ENCODE data around the gene GCLC. TPM values are rescaled to one million over a fixed set of nuclear protein-coding genes. Genes with fewer than 3 reads are reported as not detected.

The GCLC gene
- total and polyA plus RNA-seq, 2 donors from 2014 or later, result 14.8 to 31.8 TPM

GRCh38 chr6:53474010-53474409, 70.9 kb downstream of the GCLC start:
- no peak overlapping the region for H3K4me3 ChIP-seq (ENCODE audit: low read length in 3 of 3)
- no peak overlapping the region for H3K9ac ChIP-seq (ENCODE audit: low read length in 3 of 3)
- no peaks in the 10 kb centered on the region for H3K27me3 ChIP-seq (ENCODE audit: control insufficient read depth, insufficient read depth, low read length)
- FAIRE-seq (no peak), DNase-seq (no peak)
- no peaks in the 10 kb centered on the region for H3K36me3 ChIP-seq (ENCODE audit: control insufficient read depth in 2 of 3, insufficient read depth in 3 of 3, low read length in 3 of 3)
- H3K27ac ChIP-seq (ENCODE audit: low read depth in 2 of 2, low read length in 2 of 2), result no peak overlapping the region
- intact Hi-C loops (cut with DNase I), result no loop called here
- H3K4me1 ChIP-seq (ENCODE audit: control insufficient read depth in 2 of 3, insufficient read depth in 2 of 3, low read depth in 1 of 3, low read length in 3 of 3), result no peaks in the 10 kb centered on the region
- no peak for TF ChIP-seq CTCF (IDR thresholded peaks at IDR 0.05; ENCODE audit: borderline replicate concordance, extremely low read depth, insufficient read depth)
- H3K9me3 ChIP-seq (ENCODE audit: control insufficient read depth in 2 of 3, insufficient read depth in 1 of 3, low read length in 3 of 3), result no peaks in the 10 kb centered on the region

GRCh38 chr6:53469163-53469562, 75.7 kb downstream of the GCLC start:
- no peaks in the 10 kb centered on the region for H3K27me3 ChIP-seq (ENCODE audit: control insufficient read depth, insufficient read depth, low read length)
- H3K9ac ChIP-seq (ENCODE audit: low read length in 3 of 3), result no peak overlapping the region
- H3K36me3 ChIP-seq (ENCODE audit: control insufficient read depth in 2 of 3, insufficient read depth in 3 of 3, low read length in 3 of 3), result no peaks in the 10 kb centered on the region
- H3K4me3 ChIP-seq (ENCODE audit: low read length in 3 of 3), result no peak overlapping the region
- H3K27ac ChIP-seq (ENCODE audit: low read depth in 2 of 2, low read length in 2 of 2), result no peak overlapping the region
- intact Hi-C loops (cut with DNase I), result no loop called here
- H3K4me1 ChIP-seq (ENCODE audit: control insufficient read depth in 2 of 3, insufficient read depth in 2 of 3, low read depth in 1 of 3, low read length in 3 of 3), result no peaks in the 10 kb centered on the region
- H3K9me3 ChIP-seq (ENCODE audit: control insufficient read depth in 2 of 3, insufficient read depth in 1 of 3, low read length in 3 of 3), result no peaks in the 10 kb centered on the region
- TF ChIP-seq CTCF (IDR thresholded peaks at IDR 0.05; ENCODE audit: borderline replicate concordance, extremely low read depth, insufficient read depth), result no peak
- FAIRE-seq, result no peak
- DNase-seq, result no peak

- intact Hi-C loops (cut with DNase I), result no loop called here
- DNase-seq (no peak), FAIRE-seq (no peak)
- Histone ChIP-seq H3K27ac (ENCODE audit: low read depth in 2 of 2, low read length in 2 of 2) (no peak overlapping the region), H3K4me3 (ENCODE audit: low read length in 3 of 3) (no peak overlapping the region), H3K4me1 (ENCODE audit: control insufficient read depth in 2 of 3, insufficient read depth in 2 of 3, low read depth in 1 of 3, low read length in 3 of 3) (no peaks in the 10 kb centered on the region), H3K36me3 (ENCODE audit: control insufficient read depth in 2 of 3, insufficient read depth in 3 of 3, low read length in 3 of 3) (no peaks in the 10 kb centered on the region), H3K9ac (ENCODE audit: low read length in 3 of 3) (no peak overlapping the region), H3K9me3 (ENCODE audit: control insufficient read depth in 2 of 3, insufficient read depth in 1 of 3, low read length in 3 of 3) (no peaks in the 10 kb centered on the region), H3K27me3 (ENCODE audit: control insufficient read depth, insufficient read depth, low read length) (no peaks in the 10 kb centered on the region)
- no peak for TF ChIP-seq CTCF (IDR thresholded peaks at IDR 0.05; ENCODE audit: borderline replicate concordance, extremely low read depth, insufficient read depth)
Measured at GRCh38 chr6:53466257-53466656, 78.6 kb downstream of the GCLC start.

DNA sequence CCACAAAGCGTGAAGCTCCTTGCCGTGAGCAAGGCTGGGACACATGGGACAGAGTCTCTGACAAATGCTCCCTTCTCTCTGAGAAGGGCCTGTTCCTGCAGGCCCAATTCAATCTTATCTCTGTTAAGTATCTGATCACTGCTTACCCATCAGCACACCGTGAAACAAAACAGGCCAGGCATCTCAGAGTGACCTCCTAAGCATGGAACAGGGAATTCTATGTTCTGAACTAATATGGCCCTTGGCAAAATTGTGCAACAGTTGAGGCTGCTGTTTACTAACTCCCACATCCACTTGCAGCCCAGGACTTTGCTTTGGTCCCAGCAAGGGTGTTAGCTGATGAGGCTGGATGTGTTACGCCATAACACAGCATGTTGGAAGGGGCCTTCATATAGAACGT, 79.2 kb downstream of the GCLC start:
- no peak for FAIRE-seq

More for the DNA sequence above, 79.2 kb downstream of the GCLC start:
- no peak for DNase-seq
- Histone ChIP-seq H3K27me3 (ENCODE audit: control insufficient read depth, insufficient read depth, low read length) (no peaks in the 10 kb centered on the region), H3K4me3 (ENCODE audit: low read length in 3 of 3) (no peak overlapping the region), H3K27ac (ENCODE audit: low read depth in 2 of 2, low read length in 2 of 2) (no peak overlapping the region), H3K4me1 (ENCODE audit: control insufficient read depth in 2 of 3, insufficient read depth in 2 of 3, low read depth in 1 of 3, low read length in 3 of 3) (no peaks in the 10 kb centered on the region), H3K36me3 (ENCODE audit: control insufficient read depth in 2 of 3, insufficient read depth in 3 of 3, low read length in 3 of 3) (no peaks in the 10 kb centered on the region), H3K9me3 (ENCODE audit: control insufficient read depth in 2 of 3, insufficient read depth in 1 of 3, low read length in 3 of 3) (no peaks in the 10 kb centered on the region), H3K9ac (ENCODE audit: low read length in 3 of 3) (no peak overlapping the region)
- intact Hi-C loops (cut with DNase I), result no loop called here
- TF ChIP-seq CTCF (IDR thresholded peaks at IDR 0.05; ENCODE audit: borderline replicate concordance, extremely low read depth, insufficient read depth), result no peak
